WTC11 (cell line): ENCODE measurements around the gene DGKZ. TPM values are rescaled to one million over a fixed set of nuclear protein-coding genes. Genes with fewer than 3 reads are reported as not detected.

Experiments
- AFF4 ChIP-seq: sonication (generic); formaldehyde crosslinking; IDR thresholded peaks from 2 replicates; pipeline ENCODE4 v1.8.1; 2023; ENCODE audit warnings: mild to moderate bottlenecking, missing genetic modification reagents, borderline replicate concordance
- ATF3 ChIP-seq: sonication (generic); formaldehyde crosslinking; conservative IDR thresholded peaks from 2 replicates; pipeline ENCODE4 v1.8.1; 2022; ENCODE audit warnings: mild to moderate bottlenecking, missing genetic modification reagents
- CREB1 ChIP-seq: sonication (generic); formaldehyde crosslinking; IDR thresholded peaks from 2 replicates; pipeline ENCODE4 v1.8.0; 2023; ENCODE audit warnings: mild to moderate bottlenecking, missing genetic modification reagents
- CREM ChIP-seq: sonication (generic); formaldehyde crosslinking; IDR thresholded peaks from 2 replicates; pipeline ENCODE4 v1.8.1; 2022; ENCODE audit warnings: mild to moderate bottlenecking, missing genetic modification reagents, moderate library complexity
- EMX1 ChIP-seq: fragments of 250-450 bp; sonication (Bioruptor Pico); IDR thresholded peaks from 2 replicates; pipeline ENCODE4 v1.8.0; 2021; ENCODE audit warnings: mild to moderate bottlenecking
- ERG ChIP-seq: fragments of 250-450 bp; sonication (Bioruptor Pico); IDR thresholded peaks from 2 replicates; pipeline ENCODE4 v1.8.0; 2021; ENCODE audit warnings: mild to moderate bottlenecking
- IRF1 ChIP-seq: sonication (generic); formaldehyde crosslinking; IDR thresholded peaks from 2 replicates; pipeline ENCODE4 v1.8.0; 2023; ENCODE audit warnings: missing genetic modification reagents
- JAZF1 ChIP-seq: fragments of 250-450 bp; sonication (Bioruptor Pico); IDR thresholded peaks from 2 replicates; pipeline ENCODE4 v1.9.0; 2021; ENCODE audit warnings: moderate library complexity, mild to moderate bottlenecking, inconsistent platforms
- JUN ChIP-seq: sonication (generic); formaldehyde crosslinking; IDR thresholded peaks from 2 replicates; pipeline ENCODE4 v1.8.0; 2023; ENCODE audit warnings: mild to moderate bottlenecking, missing genetic modification reagents
- NFE2L1 ChIP-seq: sonication (generic); formaldehyde crosslinking; IDR thresholded peaks from 2 replicates; pipeline ENCODE4 v1.8.1; 2023; ENCODE audit warnings: missing genetic modification reagents
- NR1H2 ChIP-seq: sonication (generic); formaldehyde crosslinking; IDR thresholded peaks from 2 replicates; pipeline ENCODE4 v1.9.0; 2021; ENCODE audit warnings: mild to moderate bottlenecking, moderate library complexity, missing genetic modification reagents
- PRDM15 ChIP-seq: sonication (generic); formaldehyde crosslinking; IDR thresholded peaks from 2 replicates; pipeline ENCODE4 v1.8.0; 2022; ENCODE audit warnings: missing genetic modification reagents
- RORB ChIP-seq: fragments of 250-450 bp; sonication (Bioruptor Pico); IDR thresholded peaks from 2 replicates; pipeline ENCODE4 v1.9.0; 2021; ENCODE audit warnings: mild to moderate bottlenecking
- SP1 ChIP-seq: sonication (generic); formaldehyde crosslinking; conservative IDR thresholded peaks from 2 replicates; pipeline ENCODE4 v1.8.1; 2022; ENCODE audit warnings: missing genetic modification reagents
- TEAD1 ChIP-seq: sonication (generic); formaldehyde crosslinking; IDR thresholded peaks from 2 replicates; pipeline ENCODE4 v1.8.0; 2022; ENCODE audit warnings: mild to moderate bottlenecking, missing genetic modification reagents
- TP53 ChIP-seq: sonication (generic); formaldehyde crosslinking; IDR thresholded peaks from 2 replicates; pipeline ENCODE4 v1.8.1; 2023; ENCODE audit warnings: mild to moderate bottlenecking, missing genetic modification reagents
- ZNF121 ChIP-seq: sonication (generic); formaldehyde crosslinking; IDR thresholded peaks from 2 replicates; pipeline ENCODE4 v1.8.0; 2023; ENCODE audit warnings: missing genetic modification reagents
- ZNF138 ChIP-seq: sonication (generic); formaldehyde crosslinking; conservative IDR thresholded peaks from 2 replicates; pipeline ENCODE4 v1.8.1; 2022; ENCODE audit warnings: mild to moderate bottlenecking, moderate library complexity, missing genetic modification reagents
- ZNF396 ChIP-seq: fragments of 250-450 bp; sonication (Bioruptor Pico); IDR thresholded peaks from 2 replicates; pipeline ENCODE4 v1.8.0; 2021; ENCODE audit warnings: mild to moderate bottlenecking, moderate library complexity, borderline replicate concordance
- ZNF512 ChIP-seq: sonication (generic); formaldehyde crosslinking; IDR thresholded peaks from 2 replicates; pipeline ENCODE4 v1.8.1; 2022; ENCODE audit warnings: missing genetic modification reagents, borderline replicate concordance
- total RNA-seq: library from RNA; stranded (reverse); gene quantifications from 3 replicates; pipeline ENCODE4 v1.2.3, GENCODE V29; 2021
- TF ChIP-seq, protein P1 (sequence below): sonication (generic); formaldehyde crosslinking; IDR thresholded peaks from 2 replicates; pipeline ENCODE4 v1.8.1; 2023; ENCODE audit warnings: mild to moderate bottlenecking, missing genetic modification reagents
- TF ChIP-seq, protein P2 (sequence below): sonication (generic); formaldehyde crosslinking; IDR thresholded peaks from 2 replicates; pipeline ENCODE4 v1.8.1; 2023; ENCODE audit warnings: mild to moderate bottlenecking, missing genetic modification reagents, moderate library complexity
- TF ChIP-seq, protein P3 (sequence below): sonication (generic); formaldehyde crosslinking; IDR thresholded peaks from 2 replicates; pipeline ENCODE4 v1.8.0; 2022; ENCODE audit warnings: mild to moderate bottlenecking, missing genetic modification reagents
- TF ChIP-seq, protein P4 (sequence below): fragments of 250-450 bp; sonication (Bioruptor Pico); IDR thresholded peaks from 2 replicates; pipeline ENCODE4 v1.9.0; 2021; ENCODE audit warnings: moderate library complexity, mild to moderate bottlenecking, inconsistent platforms, borderline replicate concordance

DGKZ gene
- total RNA-seq, 1 experiment from 2014 or later, result 139 TPM

DNA sequence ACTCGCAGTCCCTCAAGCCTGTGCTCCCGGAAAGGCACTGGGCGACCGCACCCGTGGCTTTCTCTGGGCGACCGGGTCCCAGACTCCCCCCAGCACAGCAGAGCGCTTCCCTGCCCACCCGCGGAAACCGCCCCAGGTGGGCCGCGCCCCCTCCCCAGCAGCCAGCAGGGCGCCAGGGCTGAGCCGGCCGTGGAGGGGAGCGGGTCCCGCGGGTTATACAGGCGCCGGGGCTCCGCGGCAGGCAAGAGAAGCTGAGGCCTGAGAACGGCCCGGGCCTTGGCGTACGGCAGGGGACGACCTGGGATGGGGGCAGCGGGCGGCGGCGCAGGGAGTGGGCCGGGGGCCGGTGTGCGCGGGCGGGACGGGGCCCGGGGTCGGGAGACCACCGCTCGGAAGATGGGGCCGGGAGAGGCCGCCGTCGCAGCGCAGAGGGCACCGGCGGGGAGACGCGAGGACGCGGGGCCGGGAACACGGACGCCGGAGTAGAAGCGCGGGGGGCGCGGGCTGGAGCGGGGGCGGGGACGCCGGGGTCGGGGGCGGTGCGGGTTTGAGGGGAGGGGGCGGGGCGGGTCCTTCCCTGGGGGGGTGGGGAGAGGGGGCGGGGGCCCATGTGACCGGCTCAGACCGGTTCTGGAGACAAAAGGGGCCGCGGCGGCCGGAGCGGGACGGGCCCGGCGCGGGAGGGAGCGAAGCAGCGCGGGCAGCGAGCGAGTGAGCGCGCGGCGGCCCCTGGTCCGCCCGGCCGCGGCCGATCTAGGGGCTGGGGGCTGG is 34.0 kb downstream of the DGKZ start, which contains the start of gene MDK (continued):
- no peak for TF ChIP-seq ATF3 (CRISPR knock-in tag)
- TF ChIP-seq, protein P1, sequence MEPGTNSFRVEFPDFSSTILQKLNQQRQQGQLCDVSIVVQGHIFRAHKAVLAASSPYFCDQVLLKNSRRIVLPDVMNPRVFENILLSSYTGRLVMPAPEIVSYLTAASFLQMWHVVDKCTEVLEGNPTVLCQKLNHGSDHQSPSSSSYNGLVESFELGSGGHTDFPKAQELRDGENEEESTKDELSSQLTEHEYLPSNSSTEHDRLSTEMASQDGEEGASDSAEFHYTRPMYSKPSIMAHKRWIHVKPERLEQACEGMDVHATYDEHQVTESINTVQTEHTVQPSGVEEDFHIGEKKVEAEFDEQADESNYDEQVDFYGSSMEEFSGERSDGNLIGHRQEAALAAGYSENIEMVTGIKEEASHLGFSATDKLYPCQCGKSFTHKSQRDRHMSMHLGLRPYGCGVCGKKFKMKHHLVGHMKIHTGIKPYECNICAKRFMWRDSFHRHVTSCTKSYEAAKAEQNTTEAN (CRISPR knock-in tag), result no peak
- no peak for TF ChIP-seq CREB1 (CRISPR knock-in tag)
- TF ChIP-seq NR1H2 (CRISPR knock-in tag), result no peak
- TF ChIP-seq CREM (CRISPR knock-in tag), result 0 out of 2 replicates have a peak, but pooled peaks have one; percentile 38
- no peak for TF ChIP-seq ZNF138 (CRISPR knock-in tag)
- TF ChIP-seq AFF4 (CRISPR knock-in tag), result no peak
- TF ChIP-seq NFE2L1 (CRISPR knock-in tag), result no peak
- TF ChIP-seq EMX1 (CRISPR knock-in tag), result no peak
- TF ChIP-seq, protein P2, sequence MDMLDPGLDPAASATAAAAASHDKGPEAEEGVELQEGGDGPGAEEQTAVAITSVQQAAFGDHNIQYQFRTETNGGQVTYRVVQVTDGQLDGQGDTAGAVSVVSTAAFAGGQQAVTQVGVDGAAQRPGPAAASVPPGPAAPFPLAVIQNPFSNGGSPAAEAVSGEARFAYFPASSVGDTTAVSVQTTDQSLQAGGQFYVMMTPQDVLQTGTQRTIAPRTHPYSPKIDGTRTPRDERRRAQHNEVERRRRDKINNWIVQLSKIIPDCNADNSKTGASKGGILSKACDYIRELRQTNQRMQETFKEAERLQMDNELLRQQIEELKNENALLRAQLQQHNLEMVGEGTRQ (CRISPR knock-in tag), result peak; percentile 51; the same call in 1 of the 2 replicates
- TF ChIP-seq ZNF512 (CRISPR knock-in tag), result no peak
- no peak for TF ChIP-seq ERG (CRISPR knock-in tag)
- no peak for TF ChIP-seq JAZF1 (CRISPR knock-in tag)
- TF ChIP-seq SP1 (CRISPR knock-in tag), result no peak; the same call in 1 of the 2 replicates
- no peak for TF ChIP-seq RORB
- no peak for TF ChIP-seq IRF1 (CRISPR knock-in tag)
- TF ChIP-seq TP53 (CRISPR knock-in tag), result no peak
- TF ChIP-seq, protein P3, sequence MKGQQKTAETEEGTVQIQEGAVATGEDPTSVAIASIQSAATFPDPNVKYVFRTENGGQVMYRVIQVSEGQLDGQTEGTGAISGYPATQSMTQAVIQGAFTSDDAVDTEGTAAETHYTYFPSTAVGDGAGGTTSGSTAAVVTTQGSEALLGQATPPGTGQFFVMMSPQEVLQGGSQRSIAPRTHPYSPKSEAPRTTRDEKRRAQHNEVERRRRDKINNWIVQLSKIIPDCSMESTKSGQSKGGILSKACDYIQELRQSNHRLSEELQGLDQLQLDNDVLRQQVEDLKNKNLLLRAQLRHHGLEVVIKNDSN (CRISPR knock-in tag), result no peak
- TF ChIP-seq TEAD1 (CRISPR knock-in tag), result no peak
- TF ChIP-seq, protein P4, sequence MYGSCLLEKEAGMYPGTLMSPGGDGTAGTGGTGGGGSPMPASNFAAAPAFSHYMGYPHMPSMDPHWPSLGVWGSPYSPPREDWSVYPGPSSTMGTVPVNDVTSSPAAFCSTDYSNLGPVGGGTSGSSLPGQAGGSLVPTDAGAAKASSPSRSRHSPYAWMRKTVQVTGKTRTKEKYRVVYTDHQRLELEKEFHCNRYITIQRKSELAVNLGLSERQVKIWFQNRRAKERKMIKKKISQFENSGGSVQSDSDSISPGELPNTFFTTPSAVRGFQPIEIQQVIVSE, result no peak
- TF ChIP-seq JUN (CRISPR knock-in tag), result 0 out of 2 replicates have a peak, but pooled peaks have one; percentile 36
- TF ChIP-seq ZNF121 (CRISPR knock-in tag), result no peak
- no peak for TF ChIP-seq ZNF396 (CRISPR knock-in tag)
- no peak for TF ChIP-seq PRDM15 (CRISPR knock-in tag)
